K562 (cell line): ENCODE data around the gene P3H4. TPM values are rescaled to one million over a fixed set of nuclear protein-coding genes. Genes with fewer than 3 reads are reported as not detected.

Experiments
- ATF2 ChIP-seq: sonication (generic); formaldehyde crosslinking; IDR thresholded peaks from 2 replicates; pipeline ENCODE4 v1.8.1; 2022; ENCODE audit warnings: missing genetic modification reagents
- GABPA ChIP-seq: fragments of 200-800 bp; sonication (Bioruptor generic); conservative IDR thresholded peaks from 2 replicates; pipeline ENCODE4 v1.6.1; 2016; ENCODE audit warnings: low read depth, missing genetic modification characterization, missing compliant biosample characterization
- KDM1A ChIP-seq, 2 experiments: fragments of 450-650 bp; IDR thresholded peaks; 2 replicates each; pipeline ENCODE4 v1.6.1; 2016; ENCODE audit warnings: mild to moderate bottlenecking in 2 of 2
- NELFE ChIP-seq: IDR thresholded peaks from 2 replicates; pipeline ENCODE4 v1.6.1; 2011; ENCODE audit warnings: mild to moderate bottlenecking; ENCODE audit not compliant: insufficient read depth, insufficient read length
- RBM15 ChIP-seq: fragments of 200-400 bp; formaldehyde crosslinking; IDR thresholded peaks from 2 replicates; pipeline ENCODE4 v1.6.1; 2018; ENCODE audit warnings: mild to moderate bottlenecking, low read length, moderate library complexity; ENCODE audit not compliant: insufficient read depth
- SETDB1 ChIP-seq: IDR thresholded peaks from one replicate; pipeline ENCODE4 v1.6.1; 2012; ENCODE audit warnings: low read length, control low read depth, inconsistent platforms
- TEAD4 ChIP-seq, 2 experiments: sonication (generic) in 1 of 2; formaldehyde crosslinking in 1 of 2; IDR thresholded peaks; 2 replicates each; pipeline versions ENCODE4 v1.6.1 to v1.8.0; 2012 to 2022; ENCODE audit warnings: borderline replicate concordance in 1 of 2, inconsistent platforms in 1 of 2, low read length in 1 of 2, mild to moderate bottlenecking in 1 of 2, missing genetic modification reagents in 1 of 2
- UBTF ChIP-seq, 2 experiments: IDR thresholded peaks; 2 replicates each; pipeline ENCODE4 v1.6.1; 2012; ENCODE audit warnings: improper control_type of control experiment in 2 of 2, low read depth in 2 of 2, low read length in 2 of 2, borderline replicate concordance in 1 of 2
- ZBTB43 ChIP-seq: sonication (generic); formaldehyde crosslinking; IDR thresholded peaks from 2 replicates; pipeline ENCODE4 v1.8.0; 2023; ENCODE audit warnings: mild to moderate bottlenecking, missing genetic modification reagents
- ZEB2 ChIP-seq: fragments of 450-650 bp; IDR thresholded peaks from 2 replicates; pipeline ENCODE4 v1.6.1; 2016
- polyA plus RNA-seq, 8 experiments: library from polyadenylated mRNA; depleted of rRNA in 4 of 8; stranded (reverse) in 5 of 8; unstranded in 3 of 8; fragments of >200 nt; fragmentation: Nextera tagmentation in 2 of 8; fragmentation: Illumina TruSeq in 1 of 8; extraction: Ambion mirVana in 2 of 8; extraction: Trizol in 1 of 8; gene quantifications; 2 replicates each; pipeline versions ENCODE4 v1.2.1 to v1.2.3, GENCODE V29; 2011 to 2014; ENCODE audit warnings: inconsistent platforms in 1 of 8, missing spikeins in 1 of 8
- total RNA-seq, 7 experiments: library from RNA; depleted of rRNA in 6 of 7; stranded (reverse); fragments of >200 nt in 6 of 7; fragmentation: Illumina TruSeq in 2 of 7; extraction: Trizol in 2 of 7; gene quantifications; 2 replicates each; pipeline versions ENCODE4 v1.2.1 to v1.2.3, GENCODE V29; 2011 to 2021; ENCODE audit warnings: low replicate concordance in 1 of 7
- TF ChIP-seq, protein P1 (sequence below): IDR thresholded peaks from 2 replicates; pipeline ENCODE4 v1.6.1; 2014; ENCODE audit warnings: antibody characterized with exemption
- TF ChIP-seq, protein P2 (sequence below): fragments of 250-450 bp; sonication (Bioruptor Pico); IDR thresholded peaks from 2 replicates; pipeline ENCODE4 v1.5.0; 2021; ENCODE audit warnings: mild to moderate bottlenecking, borderline replicate concordance
- TF ChIP-seq, protein P3 (sequence below): fragments of 200-400 bp; formaldehyde crosslinking; IDR thresholded peaks from 2 replicates; pipeline ENCODE4 v1.6.1; 2017; ENCODE audit warnings: mild to moderate bottlenecking, low read depth, low read length, moderate library complexity

The P3H4 gene
- total and polyA plus RNA-seq, 9 of the 15 experiments (the other 6 are each of a cell fraction or from before 2014, with no cell fraction given) = 0.10 to 3.7 (median 1.0) TPM

GRCh38 chr17:41785091-41785858 lies 26.5 kb downstream of the P3H4 start (continued):
- TF ChIP-seq, protein P1, sequence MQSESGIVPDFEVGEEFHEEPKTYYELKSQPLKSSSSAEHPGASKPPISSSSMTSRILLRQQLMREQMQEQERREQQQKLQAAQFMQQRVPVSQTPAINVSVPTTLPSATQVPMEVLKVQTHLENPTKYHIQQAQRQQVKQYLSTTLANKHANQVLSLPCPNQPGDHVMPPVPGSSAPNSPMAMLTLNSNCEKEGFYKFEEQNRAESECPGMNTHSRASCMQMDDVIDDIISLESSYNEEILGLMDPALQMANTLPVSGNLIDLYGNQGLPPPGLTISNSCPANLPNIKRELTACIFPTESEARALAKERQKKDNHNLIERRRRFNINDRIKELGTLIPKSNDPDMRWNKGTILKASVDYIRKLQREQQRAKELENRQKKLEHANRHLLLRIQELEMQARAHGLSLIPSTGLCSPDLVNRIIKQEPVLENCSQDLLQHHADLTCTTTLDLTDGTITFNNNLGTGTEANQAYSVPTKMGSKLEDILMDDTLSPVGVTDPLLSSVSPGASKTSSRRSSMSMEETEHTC = no peak
- TF ChIP-seq ZBTB43 (CRISPR knock-in tag) (no peak), UBTF (IDR thresholded peaks at IDR 0.05; ENCODE audit: borderline replicate concordance in 1 of 2, low read depth in 2 of 2, low read length in 2 of 2) (no peak), RBM15 (no peak), ZEB2 (no peak), SETDB1 (no peak), GABPA (tag) (no peak), TEAD4 (IDR thresholded peaks at IDR 0.05; ENCODE audit: low read length) (peak; percentile 81), TEAD4 (CRISPR knock-in tag; IDR thresholded peaks at IDR 0.05; ENCODE audit: borderline replicate concordance) (no peak), ATF2 (CRISPR knock-in tag) (no peak), KDM1A (IDR thresholded peaks at IDR 0.05) (no peak), NELFE (no peak)
- TF ChIP-seq, protein P2, sequence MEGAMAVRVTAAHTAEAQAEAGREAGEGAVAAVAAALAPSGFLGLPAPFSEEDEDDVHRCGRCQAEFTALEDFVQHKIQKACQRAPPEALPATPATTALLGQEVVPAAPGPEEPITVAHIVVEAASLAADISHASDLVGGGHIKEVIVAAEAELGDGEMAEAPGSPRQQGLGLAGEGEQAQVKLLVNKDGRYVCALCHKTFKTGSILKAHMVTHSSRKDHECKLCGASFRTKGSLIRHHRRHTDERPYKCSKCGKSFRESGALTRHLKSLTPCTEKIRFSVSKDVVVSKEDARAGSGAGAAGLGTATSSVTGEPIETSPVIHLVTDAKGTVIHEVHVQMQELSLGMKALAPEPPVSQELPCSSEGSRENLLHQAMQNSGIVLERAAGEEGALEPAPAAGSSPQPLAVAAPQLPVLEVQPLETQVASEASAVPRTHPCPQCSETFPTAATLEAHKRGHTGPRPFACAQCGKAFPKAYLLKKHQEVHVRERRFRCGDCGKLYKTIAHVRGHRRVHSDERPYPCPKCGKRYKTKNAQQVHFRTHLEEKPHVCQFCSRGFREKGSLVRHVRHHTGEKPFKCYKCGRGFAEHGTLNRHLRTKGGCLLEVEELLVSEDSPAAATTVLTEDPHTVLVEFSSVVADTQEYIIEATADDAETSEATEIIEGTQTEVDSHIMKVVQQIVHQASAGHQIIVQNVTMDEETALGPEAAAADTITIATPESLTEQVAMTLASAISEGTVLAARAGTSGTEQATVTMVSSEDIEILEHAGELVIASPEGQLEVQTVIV (CRISPR knock-in tag) = no peak
- TF ChIP-seq, protein P3, sequence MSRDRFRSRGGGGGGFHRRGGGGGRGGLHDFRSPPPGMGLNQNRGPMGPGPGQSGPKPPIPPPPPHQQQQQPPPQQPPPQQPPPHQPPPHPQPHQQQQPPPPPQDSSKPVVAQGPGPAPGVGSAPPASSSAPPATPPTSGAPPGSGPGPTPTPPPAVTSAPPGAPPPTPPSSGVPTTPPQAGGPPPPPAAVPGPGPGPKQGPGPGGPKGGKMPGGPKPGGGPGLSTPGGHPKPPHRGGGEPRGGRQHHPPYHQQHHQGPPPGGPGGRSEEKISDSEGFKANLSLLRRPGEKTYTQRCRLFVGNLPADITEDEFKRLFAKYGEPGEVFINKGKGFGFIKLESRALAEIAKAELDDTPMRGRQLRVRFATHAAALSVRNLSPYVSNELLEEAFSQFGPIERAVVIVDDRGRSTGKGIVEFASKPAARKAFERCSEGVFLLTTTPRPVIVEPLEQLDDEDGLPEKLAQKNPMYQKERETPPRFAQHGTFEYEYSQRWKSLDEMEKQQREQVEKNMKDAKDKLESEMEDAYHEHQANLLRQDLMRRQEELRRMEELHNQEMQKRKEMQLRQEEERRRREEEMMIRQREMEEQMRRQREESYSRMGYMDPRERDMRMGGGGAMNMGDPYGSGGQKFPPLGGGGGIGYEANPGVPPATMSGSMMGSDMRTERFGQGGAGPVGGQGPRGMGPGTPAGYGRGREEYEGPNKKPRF = no peak
